IPS DF 4.7 (cell line): Measurements from ENCODE around the gene HAUS3.
"Not testable (repeated sequence)": the region's sequence is repeated elsewhere in the genome, so short reads cannot be mapped to it uniquely, and the experiment has no call there.

ENCODE experiments used
- DNase-seq: peaks from one replicate; pipeline ENCODE4 v3.0.0-alpha.2; 2013; ENCODE audit warnings: low spot score; ENCODE audit errors: extremely low read depth

The HAUS3 gene

DNA sequence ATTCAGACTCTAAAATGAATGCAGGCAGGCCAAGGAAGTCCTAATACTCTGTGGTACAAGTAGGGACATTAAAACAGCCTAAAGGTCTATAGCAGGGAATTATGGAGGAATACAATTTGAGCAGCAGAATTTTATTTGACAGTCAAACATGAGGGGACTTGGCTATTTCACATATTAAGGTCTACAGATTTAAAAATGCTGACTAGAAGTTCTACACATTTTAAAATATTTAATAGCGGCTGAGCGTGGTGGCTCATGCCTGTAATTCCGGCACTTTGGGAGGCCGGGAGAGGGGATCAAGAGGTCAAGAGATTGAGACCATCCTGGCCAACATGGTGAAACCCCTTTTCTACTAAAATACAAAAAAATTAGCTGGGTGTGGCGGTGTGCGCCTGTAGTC is 10.8 kb downstream of the HAUS3 start:
- no peak for DNase-seq

DNA sequence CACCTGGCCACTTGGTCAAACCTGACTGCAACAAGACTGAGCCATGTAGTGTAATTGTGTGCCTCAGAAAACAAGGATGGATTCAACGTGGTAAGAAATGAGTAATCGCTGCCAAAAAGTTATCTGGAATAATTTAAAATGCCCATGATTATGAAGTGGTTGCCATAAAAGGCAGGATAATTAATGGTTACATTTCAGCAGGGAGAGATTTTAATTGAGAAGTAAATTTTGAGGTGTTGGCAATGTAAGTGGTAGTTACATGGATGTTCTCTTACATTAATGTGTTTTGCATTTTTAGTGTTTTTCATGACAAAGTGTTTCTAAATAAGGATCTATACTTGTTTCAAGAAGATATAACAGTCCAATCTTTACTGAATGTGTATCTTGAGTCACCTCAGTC is 15.7 kb downstream of the HAUS3 start:
- no peak for DNase-seq

DNA sequence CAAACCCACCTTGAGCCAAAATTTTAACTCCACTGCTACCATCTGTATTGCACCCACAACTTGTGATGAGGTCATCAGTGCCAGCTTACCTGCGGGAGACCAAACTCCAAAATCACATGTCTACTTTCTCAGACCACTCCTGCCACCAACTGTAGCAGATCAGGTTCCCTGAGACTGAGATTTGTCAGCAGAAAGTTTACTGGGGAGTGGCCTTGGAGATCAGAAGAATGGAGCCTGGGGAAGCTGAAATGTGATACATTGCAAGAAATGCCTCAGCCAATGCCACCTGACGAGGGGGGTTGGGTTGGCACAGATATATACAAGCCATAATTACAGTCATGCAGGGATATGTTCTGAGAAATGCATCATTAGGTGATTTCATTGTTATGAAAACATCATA is 19.1 kb downstream of the HAUS3 start:
- no peak for DNase-seq

DNA sequence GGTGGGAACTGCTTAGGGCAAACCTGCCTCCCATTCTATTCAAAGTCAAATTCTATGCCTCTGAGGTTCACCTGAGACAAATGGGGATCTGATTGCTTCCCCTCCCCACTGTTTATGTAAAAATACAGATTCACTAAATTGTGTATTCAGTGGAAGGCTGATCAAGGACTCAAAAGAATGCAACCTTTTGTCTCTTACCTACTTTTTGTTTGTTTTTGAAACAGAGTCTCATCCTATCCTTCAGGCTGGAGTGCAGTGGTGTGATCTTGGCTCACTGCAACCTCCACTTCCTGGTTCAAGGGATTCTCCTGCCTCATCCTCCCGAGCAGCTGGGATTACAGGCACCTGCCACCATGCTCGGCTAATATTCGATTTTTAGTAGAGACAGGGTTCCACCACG is 20.5 kb downstream of the HAUS3 start:
- not testable (repeated sequence) for DNase-seq

DNA sequence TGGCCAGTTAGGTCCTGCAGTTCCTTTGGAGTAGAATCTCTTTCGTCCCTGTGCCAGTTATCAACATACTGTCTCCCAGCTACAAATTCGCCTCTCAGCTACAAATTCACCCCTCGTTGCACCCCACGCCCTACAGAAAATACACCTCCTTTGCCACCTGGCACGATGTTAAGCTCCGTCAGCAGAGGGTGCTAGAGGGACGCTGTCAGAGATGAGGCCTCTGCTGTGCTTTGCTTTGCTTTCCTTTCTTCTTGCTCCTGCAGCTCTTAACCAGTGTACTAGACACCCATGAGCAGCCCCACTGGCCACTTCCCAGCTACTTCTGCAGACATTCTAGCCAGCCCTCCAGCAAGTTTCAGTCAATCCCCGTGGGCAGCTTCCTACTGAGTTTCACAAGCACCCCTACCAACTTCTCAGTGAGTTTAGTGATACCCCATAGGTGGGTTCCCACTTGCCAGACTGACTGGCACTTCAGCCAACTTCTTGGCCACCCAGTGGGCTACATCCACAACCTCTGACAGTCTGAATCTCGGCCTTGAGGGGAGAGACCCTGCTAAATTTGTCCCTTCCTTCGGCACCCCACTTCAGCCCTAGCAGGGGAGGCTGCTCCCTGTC is 21.8 kb downstream of the HAUS3 start:
- DNase-seq, result no peak

DNA sequence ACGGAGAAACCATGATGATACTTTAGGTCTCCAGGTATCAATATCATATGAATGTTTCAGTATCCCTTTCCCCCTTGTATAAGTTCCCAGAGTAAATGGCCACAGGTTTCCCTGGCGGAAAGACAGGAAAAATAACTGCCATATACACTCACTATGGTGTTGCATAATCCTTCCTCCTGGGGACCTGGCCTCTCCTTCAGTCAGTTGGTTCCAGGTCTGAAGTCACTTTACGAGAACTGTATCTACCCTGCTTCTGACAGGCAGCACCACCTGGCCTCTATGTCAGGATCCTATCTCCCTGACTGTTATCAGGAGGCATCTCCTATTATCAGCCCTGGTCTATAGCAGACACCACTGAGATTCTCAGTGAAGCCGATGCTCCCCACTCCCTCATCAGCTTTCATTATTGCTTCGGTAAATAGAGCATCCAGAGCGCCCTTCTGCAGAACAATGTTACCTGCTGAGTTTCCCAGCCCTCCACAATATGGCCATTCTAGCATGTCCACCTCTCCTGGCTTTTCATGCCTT is 22.6 kb downstream of the HAUS3 start:
- no peak for DNase-seq

DNA sequence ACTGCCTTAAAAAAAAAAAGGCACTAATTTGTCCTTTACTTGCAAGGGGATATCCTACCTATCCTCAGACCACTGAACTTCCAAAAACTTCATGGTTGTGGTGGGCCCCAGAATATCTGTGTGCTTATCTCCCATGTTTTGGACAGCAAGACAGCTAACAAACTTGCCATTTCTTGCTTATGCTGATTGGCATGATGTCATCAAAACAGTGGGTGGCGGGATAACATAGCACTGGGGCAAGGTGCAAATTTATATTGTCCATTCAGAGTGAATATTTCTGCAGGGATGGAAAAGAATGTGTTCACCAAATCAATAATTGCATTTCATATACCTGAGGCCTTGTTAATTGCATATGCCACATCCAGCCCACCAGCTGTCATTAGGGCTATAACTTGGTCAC is 23.5 kb downstream of the HAUS3 start:
- no peak for DNase-seq

DNA sequence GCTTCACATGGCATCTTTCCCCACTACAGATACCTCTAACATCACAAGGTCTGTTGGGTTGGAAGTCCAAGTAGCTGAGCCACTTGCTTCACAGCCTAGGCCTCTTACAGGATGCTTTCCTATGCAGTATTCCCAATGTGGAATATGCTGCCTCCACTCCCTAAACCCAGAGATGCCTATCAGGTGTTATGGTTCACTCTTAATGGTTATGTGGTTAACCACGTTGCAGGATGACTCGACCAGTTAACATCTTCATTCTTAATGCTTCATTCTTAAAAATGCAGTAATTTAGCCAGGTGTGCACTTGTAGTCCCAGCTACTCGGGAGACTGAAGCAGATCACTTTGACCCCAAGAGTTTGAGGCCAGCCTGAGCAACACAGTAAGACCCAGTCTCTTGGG is 24.2 kb downstream of the HAUS3 start:
- DNase-seq, result no peak

DNA sequence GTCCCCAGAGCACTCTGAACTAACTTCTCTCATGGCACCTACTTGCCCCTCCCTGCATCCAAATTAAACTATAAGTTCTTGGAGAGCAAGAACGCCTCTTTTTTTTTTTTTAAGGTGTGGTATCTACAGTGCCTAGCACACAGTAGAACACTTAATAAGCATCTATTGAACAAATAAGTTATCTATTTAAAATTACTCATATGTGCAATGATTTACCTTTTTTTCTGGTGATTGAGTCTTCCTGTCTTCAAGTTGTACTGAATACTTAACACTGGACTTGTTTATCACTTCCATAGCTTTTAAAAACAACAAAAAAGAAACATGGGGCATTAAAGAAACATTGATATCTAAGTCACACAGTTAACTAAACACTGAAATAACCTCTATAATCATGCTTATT is 29.1 kb downstream of the HAUS3 start:
- no peak for DNase-seq

DNA sequence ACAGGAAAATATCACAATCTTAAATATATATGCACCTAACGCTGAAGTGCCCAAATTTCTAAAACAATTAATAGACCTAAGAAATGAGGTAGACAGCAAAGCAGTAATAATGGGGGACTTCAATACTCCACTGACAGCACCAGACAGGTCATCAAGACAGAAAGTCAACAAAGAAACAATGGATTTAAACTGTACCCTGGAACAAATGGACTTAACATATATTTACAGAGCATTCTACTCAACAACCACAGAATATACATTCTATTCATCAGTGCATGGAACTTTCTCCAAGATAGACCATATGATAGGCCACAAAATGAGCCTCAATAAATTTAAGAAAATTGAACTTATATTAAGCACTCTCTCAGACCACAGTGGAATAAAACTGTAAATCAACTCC is 39.1 kb downstream of the HAUS3 start:
- not testable (repeated sequence) for DNase-seq

DNA sequence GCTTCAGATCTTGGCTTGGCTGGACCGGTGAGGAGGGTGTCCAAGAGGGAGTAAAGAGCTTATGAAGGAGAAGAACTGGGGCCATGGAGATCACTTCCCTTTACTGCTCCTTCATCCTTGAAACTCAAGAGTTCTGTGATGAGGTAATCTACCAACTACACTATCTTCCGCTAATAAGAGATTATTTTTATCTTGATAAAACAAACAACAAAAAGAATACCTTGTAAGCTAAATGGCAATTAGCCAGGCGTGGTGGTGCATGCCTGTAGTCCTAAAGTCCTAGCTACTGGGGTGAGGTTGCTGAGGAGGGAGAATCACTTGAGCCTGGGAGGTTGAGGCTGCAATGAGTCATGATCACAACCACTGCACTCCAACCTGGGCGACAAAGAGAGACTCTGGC is 47.4 kb downstream of the HAUS3 start:
- DNase-seq, result no peak

DNA sequence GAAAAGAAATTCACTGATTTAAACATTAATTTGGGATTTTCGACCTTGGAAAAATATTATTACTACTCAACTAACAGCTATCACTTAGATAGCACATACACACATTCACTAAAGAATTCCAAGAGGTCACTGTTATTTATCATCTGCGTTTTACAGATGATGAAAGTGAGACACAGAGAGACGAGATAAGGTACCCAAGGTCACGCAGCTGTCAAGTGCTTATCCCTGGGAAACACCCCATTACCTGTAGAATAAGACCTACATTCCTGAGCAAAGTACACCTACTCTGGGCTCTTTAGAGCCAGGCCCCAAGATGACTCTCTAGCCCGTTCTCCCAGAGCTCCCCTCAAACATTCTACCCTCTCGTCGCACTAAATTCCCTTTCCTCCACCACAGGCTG is 48.6 kb downstream of the HAUS3 start:
- DNase-seq, result no peak

DNA sequence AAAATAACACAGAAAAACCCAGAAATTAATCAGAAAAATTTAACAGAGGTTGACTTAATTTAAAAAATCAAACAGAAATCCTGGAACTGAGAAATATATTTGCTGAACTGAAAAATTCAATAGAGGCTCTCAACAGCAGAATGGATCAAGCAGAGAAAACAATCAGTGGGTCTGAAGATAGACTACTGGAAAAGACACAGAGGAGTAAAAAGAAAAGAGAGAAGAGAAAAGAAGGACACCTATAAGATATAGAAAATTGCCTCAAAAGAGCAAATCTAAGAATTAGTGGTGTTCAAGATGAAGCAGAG is 55.1 kb downstream of the HAUS3 start:
- DNase-seq, result no peak

DNA sequence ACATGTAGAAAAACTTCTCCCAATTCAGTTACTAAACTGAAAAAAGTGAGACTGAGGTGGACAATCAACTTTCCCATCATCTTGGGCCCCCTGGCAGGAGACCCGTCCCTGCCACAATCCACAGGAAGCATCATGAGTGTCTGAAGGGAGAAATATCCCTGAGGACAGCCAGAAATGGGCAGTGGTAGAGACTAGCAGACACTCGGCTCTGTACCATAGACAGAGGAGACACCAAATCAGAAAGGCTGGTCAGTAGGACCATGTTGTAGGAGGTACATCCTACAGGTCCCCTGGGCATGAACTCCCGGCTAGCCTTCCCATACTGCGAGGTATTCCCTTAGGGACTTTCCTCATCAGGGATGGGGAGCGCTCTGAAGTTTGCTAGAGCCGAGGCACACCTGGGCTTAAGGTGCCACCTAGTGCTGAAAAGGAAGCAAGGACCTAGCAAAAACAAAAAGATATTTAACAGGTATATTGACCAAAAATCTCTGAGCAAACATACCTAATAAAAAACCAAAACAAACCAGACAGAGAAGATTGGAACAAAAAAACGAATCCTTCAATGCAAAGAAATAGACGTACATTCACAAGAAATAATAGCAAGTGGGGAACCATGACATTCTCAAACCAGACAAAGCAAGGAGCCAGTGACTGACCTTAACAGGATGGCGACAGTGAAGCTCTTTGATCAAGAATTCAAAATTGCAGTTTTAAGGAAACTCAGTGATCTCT is 55.6 kb downstream of the HAUS3 start:
- DNase-seq, result peak; percentile 30

DNA sequence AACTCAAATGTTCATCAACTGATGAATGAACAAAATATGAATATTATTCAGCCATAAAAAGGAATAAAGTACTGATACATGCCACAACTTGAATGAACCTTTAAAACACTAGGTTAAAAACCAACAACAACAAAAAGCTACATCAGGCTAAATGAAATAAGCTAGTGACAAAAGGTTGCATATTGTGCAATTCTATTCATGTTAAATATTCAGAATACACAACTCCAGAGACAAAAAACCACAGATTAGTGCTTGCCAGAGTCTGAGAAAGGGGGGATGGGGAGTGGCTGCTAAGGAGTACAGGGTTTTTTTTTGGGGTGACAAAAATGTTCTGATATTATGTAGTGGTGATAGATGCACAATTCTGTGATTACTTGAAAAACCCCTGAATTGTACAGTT is 58.5 kb downstream of the HAUS3 start:
- DNase-seq, result no peak

DNA sequence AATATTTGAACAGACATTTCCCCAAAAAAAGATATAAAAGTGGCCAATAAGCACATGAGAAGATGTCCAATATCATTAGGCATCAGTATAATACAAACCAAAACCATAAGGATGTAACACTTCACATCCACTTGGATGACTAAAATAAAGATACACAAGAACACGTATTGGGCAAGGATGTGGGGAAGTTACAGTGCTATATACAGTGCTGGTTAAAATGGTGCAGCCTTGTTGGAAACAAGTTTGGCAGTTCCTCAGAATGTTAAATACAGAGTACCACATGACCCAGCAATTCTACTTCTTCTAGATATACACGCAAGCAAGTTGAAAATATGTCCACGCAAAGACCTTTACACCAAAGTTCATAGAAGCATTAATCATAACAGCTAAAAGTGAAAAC is 58.9 kb downstream of the HAUS3 start:
- no peak for DNase-seq

DNA sequence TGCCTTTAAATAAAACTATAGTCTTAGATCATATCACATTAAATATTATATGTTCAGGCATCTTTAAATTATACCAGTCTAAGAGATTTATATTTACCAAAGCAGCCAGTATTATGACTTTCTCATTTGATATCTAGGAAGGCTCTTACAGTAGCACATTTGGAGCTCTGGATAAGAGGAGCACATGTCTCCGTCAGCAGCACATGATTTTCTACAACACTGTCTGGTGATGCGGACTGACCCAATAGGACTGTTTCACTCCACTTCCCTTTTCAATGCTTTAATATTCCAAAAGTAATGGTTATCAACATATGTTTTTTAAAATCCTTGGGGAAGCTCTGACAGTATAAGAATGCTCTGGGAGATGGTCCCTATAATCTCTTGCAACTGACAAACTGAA is 61.5 kb downstream of the HAUS3 start:
- no peak for DNase-seq

DNA sequence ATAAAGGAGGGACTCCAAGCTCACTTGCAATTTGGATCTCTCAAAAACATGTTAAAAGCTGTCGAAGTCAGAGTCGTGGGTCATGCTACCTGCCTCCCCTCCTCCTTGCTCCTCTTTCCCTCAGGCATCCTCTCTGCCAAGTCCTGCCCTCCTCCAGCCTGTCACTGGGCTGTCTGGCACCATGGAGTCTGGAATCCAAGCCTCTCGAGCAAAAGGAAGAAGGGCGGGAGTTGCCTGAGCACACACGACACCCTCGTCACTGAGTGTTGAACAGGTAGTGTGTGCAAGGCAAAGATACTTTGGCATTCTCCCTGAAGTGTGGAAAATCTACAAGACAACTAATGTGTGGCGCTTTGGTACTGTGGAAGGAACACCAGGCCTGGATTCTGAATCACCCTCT is 62.2 kb downstream of the HAUS3 start:
- DNase-seq, result no peak

DNA sequence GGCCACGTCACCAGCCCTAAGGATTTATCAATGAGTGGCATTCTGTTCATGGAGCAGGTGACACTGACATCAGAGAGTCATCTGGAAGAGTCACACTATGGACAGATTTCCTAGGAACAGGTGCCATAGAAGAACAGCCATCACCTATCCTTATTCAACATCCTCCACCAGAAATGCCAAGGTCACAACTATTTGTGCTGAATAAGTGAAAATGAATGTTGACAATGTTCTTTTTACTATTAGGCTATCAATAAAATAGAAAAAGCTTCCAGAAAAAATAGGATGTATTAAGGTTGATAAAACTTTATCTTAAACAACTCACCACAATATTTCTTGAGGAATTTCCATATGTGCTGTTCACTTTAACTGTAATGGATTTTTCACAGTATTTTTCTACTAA is 62.9 kb downstream of the HAUS3 start:
- DNase-seq, result no peak
